Transverse colon (tissue), 4 donors: Measurements from ENCODE around the gene HDAC7.

ENCODE experiments used
- CTCF ChIP-seq, 5 experiments: fragments of 200-600 bp in 3 of 5; fragments of 450-650 bp in 2 of 5; sonication (generic) in 3 of 5; IDR thresholded peaks; 1 replicate in 2 of 5; 2 replicates in 3 of 5; pipeline ENCODE4 v1.5.1; 2016 to 2017; ENCODE audit warnings: antibody characterized with exemption in 5 of 5, inconsistent platforms in 3 of 5, mild to moderate bottlenecking in 2 of 5, moderate library complexity in 1 of 5
- EP300 ChIP-seq: sonication (generic); formaldehyde crosslinking; IDR thresholded peaks from one replicate; pipeline ENCODE4 v1.6.1; 2017; ENCODE audit warnings: antibody characterized with exemption, low read depth
- POLR2A ChIP-seq: fragments of 450-650 bp; IDR thresholded peaks from one replicate; pipeline ENCODE4 v1.6.1; 2016; ENCODE audit warnings: antibody characterized with exemption, mild to moderate bottlenecking, moderate library complexity
- POLR2AphosphoS5 ChIP-seq, 3 donors: sonication (generic); formaldehyde crosslinking; IDR thresholded peaks; one replicate each; pipeline ENCODE4 v1.6.1; 2016; ENCODE audit warnings: antibody characterized with exemption in 3 of 3

- no peak for TF ChIP-seq CTCF (IDR thresholded peaks at IDR 0.05)
- TF ChIP-seq POLR2A: no peak
- TF ChIP-seq EP300: no peak
- TF ChIP-seq POLR2AphosphoS5 (IDR thresholded peaks at IDR 0.05): no peak
Observed at GRCh38 chr12:47739297-47739696, 80.4 kb downstream of the HDAC7 start.
